Mesenchymal stem cell (in vitro differentiated cells and primary cell): ENCODE measurements around the gene GRID2.

ENCODE experiments used
- DNase-seq: peaks from one replicate; pipeline ENCODE4 v3.0.0-alpha.2; 2013
- H2AFZ ChIP-seq: one replicate; pipeline ENCODE4 v1.6.1; 2013; ENCODE audit warnings: low read depth, mild to moderate bottlenecking, control low read depth, inconsistent platforms, low read length, moderate library complexity
- H2AK5ac ChIP-seq: 2 replicates; pipeline ENCODE4 v1.6.1; 2013; ENCODE audit warnings: low read length, moderate library complexity, mild to moderate bottlenecking, inconsistent platforms; ENCODE audit not compliant: severe bottlenecking
- H2BK120ac ChIP-seq: one replicate; pipeline ENCODE4 v1.6.1; 2013; ENCODE audit warnings: low read depth, mild to moderate bottlenecking, inconsistent platforms, low read length, moderate library complexity
- H2BK12ac ChIP-seq, 2 experiments: one replicate each; pipeline ENCODE4 v1.6.1; 2013; ENCODE audit warnings: inconsistent platforms in 2 of 2, low read length in 2 of 2, mild to moderate bottlenecking in 2 of 2, moderate library complexity in 2 of 2, control low read depth in 1 of 2
- H2BK15ac ChIP-seq: one replicate; pipeline ENCODE4 v1.6.1; 2013; ENCODE audit warnings: mild to moderate bottlenecking, low read depth, inconsistent platforms; ENCODE audit not compliant: poor library complexity, severe bottlenecking
- H2BK5ac ChIP-seq: 2 replicates; pipeline ENCODE4 v1.6.1; 2013; ENCODE audit warnings: low read depth, mild to moderate bottlenecking, low read length, control low read depth, inconsistent platforms; ENCODE audit not compliant: poor library complexity, severe bottlenecking
- H3K14ac ChIP-seq, 2 experiments: one replicate each; pipeline ENCODE4 v1.6.1; 2013; ENCODE audit warnings: inconsistent platforms in 2 of 2, low read length in 2 of 2, control low read depth in 1 of 2, mild to moderate bottlenecking in 1 of 2, moderate library complexity in 1 of 2
- H3K18ac ChIP-seq, 2 experiments: one replicate each; pipeline ENCODE4 v1.6.1; 2013; ENCODE audit warnings: inconsistent platforms in 2 of 2, low read length in 2 of 2, control low read depth in 1 of 2, low read depth in 1 of 2, mild to moderate bottlenecking in 1 of 2
- H3K23ac ChIP-seq, 2 experiments: one replicate each; pipeline ENCODE4 v1.6.1; 2013; ENCODE audit warnings: inconsistent platforms in 2 of 2, low read length in 2 of 2, mild to moderate bottlenecking in 2 of 2, moderate library complexity in 2 of 2, control low read depth in 1 of 2
- H3K27ac ChIP-seq: 2 replicates; pipeline ENCODE4 v1.5.1; 2013; ENCODE audit warnings: mild to moderate bottlenecking, moderate library complexity, low read length, control low read depth, inconsistent platforms; ENCODE audit not compliant: poor library complexity, severe bottlenecking
- H3K27me3 ChIP-seq, 2 experiments: 2 replicates each; pipeline versions ENCODE4 v1.6.1 to v1.7.0; 2013; ENCODE audit warnings: low read length in 2 of 2, mild to moderate bottlenecking in 2 of 2, moderate library complexity in 2 of 2, control low read depth in 1 of 2, inconsistent platforms in 1 of 2; ENCODE audit not compliant: control insufficient read depth in 1 of 2, insufficient read depth in 1 of 2
- H3K36me3 ChIP-seq, 2 experiments: 2 replicates each; pipeline versions ENCODE4 v1.6.1 to v1.7.0; 2013; ENCODE audit warnings: low read length in 2 of 2, control low read depth in 1 of 2, inconsistent platforms in 1 of 2, low read depth in 1 of 2, mild to moderate bottlenecking in 1 of 2; ENCODE audit not compliant: insufficient read depth in 2 of 2, control insufficient read depth in 1 of 2
- H3K4ac ChIP-seq, 2 experiments: one replicate each; pipeline ENCODE4 v1.6.1; 2013; ENCODE audit warnings: inconsistent platforms in 2 of 2, low read length in 2 of 2, mild to moderate bottlenecking in 2 of 2, moderate library complexity in 2 of 2, control low read depth in 1 of 2, low read depth in 1 of 2
- H3K4me1 ChIP-seq: 2 replicates; pipeline ENCODE4 v1.6.1; 2013; ENCODE audit warnings: low read depth, low read length, control low read depth; ENCODE audit not compliant: control insufficient read depth, insufficient read depth
- H3K4me2 ChIP-seq: 2 replicates; pipeline ENCODE4 v1.6.1; 2013; ENCODE audit warnings: low read length, mild to moderate bottlenecking, inconsistent platforms; ENCODE audit not compliant: poor library complexity, severe bottlenecking
- H3K4me3 ChIP-seq, 2 experiments: 2 replicates each; pipeline versions ENCODE4 v1.5.1 to v1.7.0; 2013; ENCODE audit warnings: low read length in 2 of 2, mild to moderate bottlenecking in 2 of 2, control low read depth in 1 of 2, low read depth in 1 of 2; ENCODE audit not compliant: insufficient read depth in 1 of 2
- H3K79me1 ChIP-seq: replicated peaks from 2 replicates; pipeline ENCODE4 v1.6.1; 2013; ENCODE audit warnings: mild to moderate bottlenecking, control low read depth, low read length, inconsistent platforms; ENCODE audit not compliant: poor library complexity, severe bottlenecking
- H3K9ac ChIP-seq: 2 replicates; pipeline ENCODE4 v1.7.0; 2013; ENCODE audit warnings: mild to moderate bottlenecking, low read length, moderate library complexity
- H3K9me3 ChIP-seq: 2 replicates; pipeline ENCODE4 v1.7.0; 2013; ENCODE audit warnings: mild to moderate bottlenecking, low read length; ENCODE audit not compliant: control insufficient read depth
- H4K8ac ChIP-seq: one replicate; pipeline ENCODE4 v1.6.1; 2013; ENCODE audit warnings: inconsistent platforms, mild to moderate bottlenecking, low read length, moderate library complexity
- H4K91ac ChIP-seq: one replicate; pipeline ENCODE4 v1.6.1; 2013; ENCODE audit warnings: mild to moderate bottlenecking, low read length, inconsistent platforms
- WGBS: methylation state at CpG from one replicate; pipeline ENCODE4 v1.1.7; 2013; ENCODE audit warnings: mixed read lengths; 5-methylcytosine and 5-hydroxymethylcytosine counted together

GRID2 gene

DNA sequence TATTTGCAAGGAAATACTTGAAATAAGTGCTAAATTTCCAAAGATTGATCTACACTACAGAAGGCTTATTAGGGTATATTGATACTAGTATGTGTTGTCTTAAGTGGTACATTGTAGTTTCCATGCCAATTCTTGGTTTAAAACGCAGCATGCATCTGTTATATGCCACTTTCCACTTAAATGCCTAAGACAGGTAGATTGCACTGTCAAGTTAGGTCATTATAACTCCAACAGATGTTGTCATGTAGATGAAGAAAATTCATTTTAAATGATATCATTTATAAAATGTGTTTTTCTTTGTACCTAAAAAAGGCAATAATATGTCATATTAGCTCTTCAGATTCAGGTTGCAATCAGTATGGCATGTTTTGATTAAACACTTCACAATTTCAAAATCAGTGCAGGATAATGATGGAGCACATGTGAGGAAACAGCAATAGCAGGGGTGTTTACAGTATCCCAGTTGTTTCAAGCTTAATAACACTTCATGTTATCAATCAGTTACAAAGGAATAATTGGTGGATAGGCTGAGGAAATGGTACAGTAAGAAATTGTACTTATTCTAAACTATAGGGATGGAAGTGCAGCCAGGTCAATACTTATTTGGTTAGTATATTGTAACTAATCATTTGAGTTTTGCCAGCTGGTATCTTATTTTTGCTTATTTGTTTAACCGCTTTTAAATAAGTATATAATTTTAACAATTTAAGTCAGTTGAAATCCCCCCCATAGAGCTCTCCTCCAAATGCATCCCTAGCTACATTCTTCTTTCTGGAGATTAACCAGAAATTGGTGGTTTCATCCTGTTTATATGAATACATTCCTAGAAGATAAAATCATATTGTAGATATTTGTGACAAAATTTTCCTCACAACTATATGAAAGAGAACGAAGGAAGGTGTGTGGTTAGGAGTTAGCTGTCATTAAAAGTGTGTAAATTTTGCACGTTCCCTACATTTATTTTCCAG, 1070.4 kb downstream of the GRID2 start:
- Histone ChIP-seq H3K9me3 (no peaks in the 10 kb centered on the region), H3K18ac (no peak overlapping the region), H2BK12ac (no peak overlapping the region), H3K4me1 (no peaks in the 10 kb centered on the region), H3K79me1 (no peaks in the 10 kb centered on the region), H3K4me3 (no peak overlapping the region), H2BK15ac (no peak overlapping the region), H3K36me3 (no peaks in the 10 kb centered on the region), H2BK5ac (no peak overlapping the region), H3K23ac (no peak overlapping the region), H2BK120ac (no peak overlapping the region), H2AFZ (no peak overlapping the region), H3K9ac (no peak overlapping the region), H3K14ac (no peak overlapping the region), H2AK5ac (no peak overlapping the region), H3K27ac (no peak overlapping the region), H4K8ac (no peak overlapping the region), H4K91ac (no peak overlapping the region), H3K4me2 (no peak overlapping the region), H3K27me3 (no peaks in the 10 kb centered on the region), H3K4ac (no peak overlapping the region)
- DNase-seq, result no peak
- WGBS, result 73% methylated on average over 2 of the region's 4 CpGs

DNA sequence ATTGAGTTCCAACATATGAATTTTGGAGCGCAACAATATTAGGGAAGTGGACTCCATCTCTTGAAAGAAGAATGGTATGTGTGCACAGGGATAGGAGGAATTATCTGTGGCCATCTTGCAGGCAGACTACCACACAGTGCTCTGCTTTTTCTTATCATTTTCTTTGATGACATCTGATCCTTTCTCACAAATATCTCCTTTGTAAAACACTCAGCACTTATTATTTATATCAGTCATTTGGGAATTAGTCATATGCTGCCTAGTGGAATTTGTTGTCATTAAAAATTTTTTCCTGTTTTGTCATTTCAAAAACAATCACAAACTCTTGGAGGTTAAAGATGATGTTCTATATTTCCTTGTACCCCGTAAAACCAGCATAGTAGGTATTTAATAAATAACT, 1080.5 kb downstream of the GRID2 start:
- H3K9ac ChIP-seq, result no peak overlapping the region
- no peak overlapping the region for H3K4ac ChIP-seq
- H3K27me3 ChIP-seq, result no peaks in the 10 kb centered on the region
- H4K8ac ChIP-seq, result no peak overlapping the region
- H3K14ac ChIP-seq, result no peak overlapping the region
- H2BK15ac ChIP-seq, result no peak overlapping the region
- WGBS, result no CpG with 5 or more reads among the region's 2 CpGs
- peak; percentile 5 for DNase-seq
- peaks cover 1% of the 10 kb centered on the region for H3K4me1 ChIP-seq
- no peak overlapping the region for H3K4me3 ChIP-seq
- H3K23ac ChIP-seq, result no peak overlapping the region
- no peak overlapping the region for H2BK12ac ChIP-seq
- no peak overlapping the region for H4K91ac ChIP-seq
- no peak overlapping the region for H2AK5ac ChIP-seq
- H3K79me1 ChIP-seq, result no peaks in the 10 kb centered on the region
- H2BK120ac ChIP-seq, result no peak overlapping the region
- no peaks in the 10 kb centered on the region for H3K36me3 ChIP-seq
- H3K27ac ChIP-seq, result peak overlapping the region; percentile 76
- no peaks in the 10 kb centered on the region for H3K9me3 ChIP-seq
- H3K4me2 ChIP-seq, result no peak overlapping the region
- H2BK5ac ChIP-seq, result no peak overlapping the region
- no peak overlapping the region for H3K18ac ChIP-seq
- no peak overlapping the region for H2AFZ ChIP-seq

DNA sequence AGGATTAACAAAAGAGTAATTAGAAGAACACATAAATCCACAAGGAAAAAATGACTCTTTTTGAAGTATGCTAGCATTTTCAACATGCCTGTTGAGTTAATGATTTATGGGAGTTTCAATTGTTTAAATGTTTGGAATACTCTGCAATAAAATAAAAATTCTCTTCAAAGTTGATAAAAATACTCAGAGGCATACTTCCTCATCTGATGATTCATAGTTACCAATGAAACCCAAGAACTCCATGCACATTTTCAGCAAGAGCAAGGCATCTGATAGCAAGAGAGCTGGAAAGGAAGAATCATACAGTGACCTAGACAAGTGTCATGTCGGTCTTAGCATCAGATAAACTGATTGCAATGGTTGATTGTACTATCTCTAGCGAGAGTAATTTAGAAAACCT, 1081.1 kb downstream of the GRID2 start:
- 15% methylated on average over 2 of the region's 2 CpGs for WGBS
- H3K27me3 ChIP-seq, result no peaks in the 10 kb centered on the region
- no peak overlapping the region for H3K4me2 ChIP-seq
- H3K9me3 ChIP-seq, result no peaks in the 10 kb centered on the region
- H3K27ac ChIP-seq, result peak overlapping the region; percentile 91
- DNase-seq, result peak; percentile 36
- H2BK15ac ChIP-seq, result no peak overlapping the region
- H3K23ac ChIP-seq, result no peak overlapping the region
- H2AK5ac ChIP-seq, result no peak overlapping the region
- H2BK120ac ChIP-seq, result no peak overlapping the region
- H2BK5ac ChIP-seq, result no peak overlapping the region
- no peak overlapping the region for H2BK12ac ChIP-seq
- H3K9ac ChIP-seq, result no peak overlapping the region
- no peak overlapping the region for H2AFZ ChIP-seq
- H3K18ac ChIP-seq, result no peak overlapping the region
- no peak overlapping the region for H3K4ac ChIP-seq
- peaks cover 1% of the 10 kb centered on the region for H3K4me1 ChIP-seq
- H3K4me3 ChIP-seq, result no peak overlapping the region
- H3K36me3 ChIP-seq, result no peaks in the 10 kb centered on the region
- H3K79me1 ChIP-seq, result no peaks in the 10 kb centered on the region
- no peak overlapping the region for H3K14ac ChIP-seq
- H4K91ac ChIP-seq, result no peak overlapping the region
- H4K8ac ChIP-seq, result no peak overlapping the region

DNA sequence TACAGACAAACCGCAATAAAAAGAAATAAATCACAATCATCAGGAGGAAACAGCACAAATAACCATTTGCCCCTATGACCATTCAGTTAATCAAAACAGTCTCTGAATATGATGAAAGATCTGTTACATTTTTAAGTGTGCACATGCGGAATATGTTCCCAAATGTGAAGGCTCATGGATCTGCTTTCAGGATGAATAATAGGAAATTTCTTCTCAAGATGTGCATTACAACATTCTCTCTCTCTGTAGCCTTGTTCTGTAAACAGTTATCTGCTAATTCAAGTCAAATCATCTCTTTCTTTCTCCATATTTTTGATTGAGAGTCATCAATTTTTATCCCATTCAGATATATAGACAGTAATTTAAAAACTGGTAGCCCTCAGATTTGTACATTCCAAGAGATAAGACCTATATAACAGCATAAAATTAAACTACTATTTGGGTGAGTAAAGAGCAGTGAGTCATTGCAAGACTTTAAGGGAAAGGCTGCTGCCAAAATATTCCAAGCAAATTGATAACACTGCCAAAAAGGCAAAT, 1090.8 kb downstream of the GRID2 start:
- Histone ChIP-seq H3K9me3 (no peaks in the 10 kb centered on the region), H2BK12ac (no peak overlapping the region), H3K18ac (no peak overlapping the region), H2BK5ac (no peak overlapping the region), H2AFZ (no peak overlapping the region), H3K9ac (no peak overlapping the region), H3K4ac (no peak overlapping the region), H3K4me3 (no peak overlapping the region), H4K8ac (no peak overlapping the region), H3K27ac (no peak overlapping the region), H2BK15ac (no peak overlapping the region), H3K14ac (no peak overlapping the region), H3K36me3 (no peaks in the 10 kb centered on the region), H2AK5ac (no peak overlapping the region), H3K27me3 (no peaks in the 10 kb centered on the region), H3K79me1 (no peaks in the 10 kb centered on the region), H3K4me2 (no peak overlapping the region), H3K4me1 (no peaks in the 10 kb centered on the region), H2BK120ac (no peak overlapping the region), H4K91ac (no peak overlapping the region), H3K23ac (no peak overlapping the region)
- no CpG with 5 or more reads among the region's 2 CpGs for WGBS
- peak; percentile 17 for DNase-seq
